HG02885 (cell line): ENCODE measurements around the gene MGRN1.

Experiments
- ATAC-seq: cut with Tn5 transposase; IDR thresholded peaks from one replicate; pipeline ENCODE4 v1.9.1; 2021; ENCODE audit warnings: mild to moderate bottlenecking; ENCODE audit not compliant: unreplicated experiment, poor library complexity

The MGRN1 gene

GRCh38 chr16:4694642-4695451 lies 70.2 kb downstream of the MGRN1 start:
- ATAC-seq, result no peak

- ATAC-seq, result no peak
These were observed 71.0 kb downstream of the MGRN1 start for GRCh38 chr16:4695473-4696171.

DNA sequence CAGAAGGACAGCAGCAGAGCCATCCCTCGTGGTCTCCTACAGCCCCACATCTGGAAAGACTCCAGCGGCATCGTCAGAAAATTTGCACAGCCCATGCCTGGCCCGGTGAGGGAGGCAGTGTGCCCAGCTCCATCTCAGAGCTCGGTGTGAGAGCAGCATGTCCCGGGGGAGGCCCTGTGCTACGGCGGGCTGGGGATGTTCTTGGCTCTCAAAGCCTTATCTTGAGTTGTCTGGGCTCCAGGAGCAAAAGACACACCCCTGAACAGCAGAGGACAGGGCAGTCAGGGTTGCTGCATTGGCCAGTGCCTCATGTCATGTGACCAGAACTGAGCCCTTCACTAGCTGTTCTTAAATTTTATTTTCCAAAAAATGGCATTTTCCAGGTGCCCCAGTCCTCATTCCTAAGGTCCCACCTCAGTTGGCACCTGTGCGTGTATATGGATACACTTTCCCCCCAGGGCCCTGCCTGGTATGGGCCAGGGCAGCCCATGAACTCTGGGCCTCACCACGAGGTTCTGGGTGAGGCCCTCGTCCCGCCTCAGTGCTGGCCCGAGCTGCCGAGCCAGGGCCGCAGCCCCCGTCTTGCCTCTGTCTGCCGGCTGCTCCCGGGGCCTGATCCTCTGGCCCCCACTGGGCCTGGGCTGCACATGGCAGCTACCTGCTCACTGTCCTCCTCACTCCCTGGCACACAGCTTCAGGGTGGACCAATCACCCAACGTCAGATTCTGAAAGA lies 71.7 kb downstream of the MGRN1 start:
- ATAC-seq, result no peak

DNA sequence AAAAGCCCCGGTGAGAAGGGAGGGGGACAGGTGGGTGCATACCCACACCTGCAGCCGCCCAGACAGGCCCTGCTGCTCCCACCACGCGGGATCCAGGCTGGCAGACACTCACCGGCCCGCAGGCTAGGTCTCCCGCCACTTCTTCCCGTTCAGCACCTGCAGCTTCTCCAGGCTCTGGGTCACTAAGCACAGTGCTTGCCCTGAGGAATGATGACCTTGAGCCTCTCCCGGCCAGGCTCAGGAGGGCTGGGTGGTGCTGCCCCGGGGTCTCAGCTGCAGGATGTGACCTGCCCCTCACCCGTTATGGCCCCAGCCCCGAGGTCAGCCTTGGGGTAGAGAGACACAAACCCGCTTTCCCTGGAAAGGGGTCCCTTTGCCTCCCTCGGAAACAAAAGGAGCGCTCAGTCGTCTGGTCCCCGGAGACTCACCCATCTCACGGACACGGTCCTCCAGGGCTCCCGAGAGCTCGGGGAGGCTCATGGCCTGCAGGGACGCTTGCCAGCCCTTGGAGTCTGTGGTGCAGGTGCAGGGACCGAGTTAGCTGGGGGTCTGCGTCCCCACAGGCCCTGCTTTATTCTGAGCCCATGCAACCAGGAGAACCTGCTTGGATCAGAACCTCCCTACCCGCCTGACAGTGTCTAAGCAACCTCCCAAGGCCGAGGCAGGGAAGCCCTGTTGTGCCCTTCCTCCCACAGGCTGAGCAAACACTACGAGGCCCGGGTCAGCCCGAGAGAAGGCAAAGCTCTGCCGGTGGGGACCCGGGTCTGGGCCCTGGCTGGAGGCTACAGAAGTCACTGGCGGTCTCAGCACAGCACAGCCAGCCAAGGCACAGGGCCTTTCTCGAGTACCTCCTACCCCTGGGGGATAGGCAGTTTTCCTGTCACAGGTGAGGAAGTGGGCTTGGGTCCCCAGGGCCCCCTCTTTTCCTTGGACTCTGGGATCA lies 72.5 kb downstream of the MGRN1 start:
- ATAC-seq, result no peak

- no peak for ATAC-seq
These were observed 73.2 kb downstream of the MGRN1 start for GRCh38 chr16:4697848-4698291.

- ATAC-seq, result no peak
These were observed 73.9 kb downstream of the MGRN1 start for GRCh38 chr16:4698321-4699045.

DNA sequence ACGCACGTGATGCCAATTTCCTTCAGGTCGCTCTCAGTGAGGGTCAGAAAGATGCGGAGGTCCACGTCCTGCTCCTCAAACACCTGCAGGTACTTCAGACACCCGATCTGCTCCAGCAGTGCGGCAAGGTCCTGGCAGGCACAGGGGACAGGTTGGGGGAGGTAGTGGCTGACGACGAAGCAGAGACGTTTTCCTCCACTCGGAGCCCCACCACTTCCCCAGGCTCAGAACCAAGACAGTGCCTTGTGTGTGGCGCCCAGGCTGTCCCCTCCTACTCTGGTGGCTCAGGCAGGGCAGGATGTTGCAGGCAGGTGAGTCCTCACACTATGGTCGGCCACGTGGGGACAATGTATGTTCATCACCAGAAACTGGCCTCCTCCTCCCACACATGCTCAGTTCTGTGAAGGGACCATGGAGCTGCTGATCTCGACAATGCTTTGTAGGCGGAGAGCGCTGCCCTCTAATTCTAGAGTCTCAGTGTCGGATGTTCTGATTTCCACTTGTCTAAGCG lies 74.5 kb downstream of the MGRN1 start:
- no peak for ATAC-seq

- no peak for ATAC-seq
These were observed 75.9 kb downstream of the MGRN1 start for GRCh38 chr16:4700380-4700996.

- no peak for ATAC-seq
These were observed 76.5 kb downstream of the MGRN1 start for GRCh38 chr16:4700997-4701743.

DNA sequence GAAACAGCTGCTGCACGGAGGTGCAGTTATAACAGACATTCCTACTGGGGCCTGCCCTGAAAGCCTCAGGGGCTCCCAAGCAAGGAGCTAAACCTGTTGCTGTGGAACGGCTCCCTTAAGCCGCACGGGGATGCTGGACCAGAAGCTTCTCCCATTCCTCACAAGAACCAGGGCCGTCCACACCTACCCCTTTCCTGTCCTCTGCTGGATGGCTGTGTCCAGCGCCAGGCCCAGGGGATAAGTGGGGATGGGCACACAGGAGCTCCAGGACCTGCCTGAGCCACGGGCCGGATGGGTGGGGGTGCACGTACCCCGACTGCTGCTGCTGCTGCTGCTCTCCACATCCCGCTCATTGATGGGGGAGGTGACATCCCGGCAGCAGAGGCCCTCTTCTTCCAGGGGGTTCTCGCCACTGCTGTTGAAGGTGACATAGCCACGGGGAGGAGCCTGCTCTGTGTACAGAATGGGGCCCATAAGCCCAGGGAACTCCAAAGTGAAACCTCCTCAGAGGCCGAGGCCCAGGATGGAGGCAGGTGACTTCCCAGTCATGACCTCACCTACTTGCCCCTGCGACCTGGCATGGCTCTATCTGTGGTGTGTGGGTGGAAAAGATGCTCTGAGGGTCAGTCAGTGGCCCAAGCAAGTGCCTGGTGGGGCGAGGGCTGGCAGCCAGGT lies 77.3 kb downstream of the MGRN1 start:
- ATAC-seq, result no peak

DNA sequence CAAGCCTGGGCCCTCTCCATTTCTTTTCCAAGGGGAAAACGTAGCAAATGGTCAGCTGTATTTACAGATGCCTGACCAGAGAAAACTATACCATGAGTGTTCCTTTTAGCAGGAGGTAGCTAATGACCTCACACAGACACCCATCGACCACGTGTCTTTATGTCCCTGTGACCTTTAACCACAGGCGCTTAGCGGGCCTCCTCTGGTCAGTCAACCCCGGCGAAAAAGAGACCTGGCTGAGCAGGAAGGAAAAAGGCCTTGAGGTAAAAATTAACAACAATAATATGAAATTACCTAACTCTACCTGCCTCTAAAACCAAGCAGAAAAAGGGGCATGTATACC lies 77.8 kb downstream of the MGRN1 start:
- ATAC-seq, result no peak

- ATAC-seq, result no peak
These were observed 79.3 kb downstream of the MGRN1 start for GRCh38 chr16:4703906-4704305.

- no peak for ATAC-seq
These were observed 79.9 kb downstream of the MGRN1 start for GRCh38 chr16:4704491-4704890.

- no peak for ATAC-seq
These were observed 80.3 kb downstream of the MGRN1 start for GRCh38 chr16:4704913-4705312.

- ATAC-seq, result no peak
These were observed 82.2 kb downstream of the MGRN1 start for GRCh38 chr16:4706871-4707270.

GRCh38 chr16:4709481-4709880 lies 84.9 kb downstream of the MGRN1 start:
- ATAC-seq, result no peak

DNA sequence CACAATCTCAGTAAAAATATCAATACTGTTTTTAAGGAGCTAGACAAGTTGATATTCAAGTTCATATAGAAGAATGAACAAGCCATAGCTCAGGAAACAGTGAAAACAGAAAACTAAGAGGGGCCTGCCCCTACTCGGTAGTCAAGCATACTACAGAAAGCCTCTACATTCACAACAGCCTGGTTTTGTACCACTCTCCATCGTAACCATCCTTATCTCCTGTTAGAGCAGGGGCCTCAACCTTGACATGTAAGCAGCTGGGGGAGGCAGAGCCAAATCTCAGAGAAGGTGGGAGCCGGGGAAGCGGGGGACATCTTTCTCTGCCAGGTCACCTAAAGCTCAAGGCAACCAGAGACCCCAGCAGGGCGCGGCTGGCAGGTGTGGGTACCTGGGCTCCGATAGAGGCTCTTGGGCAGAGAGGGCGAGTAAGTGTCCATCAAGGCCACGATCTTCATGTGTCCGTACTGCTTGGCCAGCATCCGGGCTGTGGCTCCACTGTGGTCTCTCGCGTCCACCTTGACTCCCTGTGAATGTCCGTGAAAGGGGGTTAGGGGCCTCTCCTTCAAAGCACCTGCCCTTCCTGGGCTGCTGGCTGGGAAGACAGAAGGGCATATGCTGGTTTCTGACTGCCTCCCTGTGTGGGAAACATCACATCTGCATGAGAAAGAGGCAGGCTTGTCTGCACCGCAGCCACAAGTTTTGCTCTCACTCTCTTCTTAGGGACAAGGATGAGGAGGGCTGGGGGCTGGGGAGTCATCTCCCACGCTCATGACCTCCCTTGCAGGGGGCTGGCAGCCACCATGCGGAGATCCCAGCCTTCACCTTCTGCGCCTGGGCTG lies 89.3 kb downstream of the MGRN1 start:
- ATAC-seq, result no peak
